K562 (cell line): ENCODE results near the gene TRMT112. TPM values are rescaled to one million over a fixed set of nuclear protein-coding genes. Genes with fewer than 3 reads are reported as not detected.

Experiments used
- CBX2 ChIP-seq: fragments of 200-600 bp; sonication (generic); IDR thresholded peaks from one replicate; pipeline ENCODE4 v1.6.1; 2012; ENCODE audit warnings: mild to moderate bottlenecking, low read length, inconsistent platforms; ENCODE audit not compliant: insufficient read depth, poor library complexity, severe bottlenecking
- CHD2 ChIP-seq: IDR thresholded peaks from 2 replicates; pipeline ENCODE4 v1.6.1; 2011; ENCODE audit warnings: low read depth, low read length
- CTCF ChIP-seq, 3 experiments: IDR thresholded peaks in 2 of 3; conservative IDR thresholded peaks in 1 of 3; 2 replicates each; pipeline ENCODE4 v1.5.1; 2011 to 2012; ENCODE audit warnings: low read length in 3 of 3, mild to moderate bottlenecking in 3 of 3, control low read depth in 2 of 3, improper control_type of control experiment in 1 of 3, inconsistent platforms in 1 of 3, low read depth in 1 of 3, mixed read lengths in 1 of 3, moderate library complexity in 1 of 3; ENCODE audit not compliant: insufficient read depth in 2 of 3
- DLX4 ChIP-seq: fragments of 250-450 bp; sonication (Bioruptor Pico); IDR thresholded peaks from 2 replicates; pipeline ENCODE4 v1.6.1; 2021; ENCODE audit warnings: mild to moderate bottlenecking
- ETS1 ChIP-seq: conservative IDR thresholded peaks from 2 replicates; pipeline ENCODE4 v1.6.1; 2011; ENCODE audit warnings: low read depth, mild to moderate bottlenecking, low read length; ENCODE audit not compliant: control insufficient read depth
- FOXK1 ChIP-seq: sonication (generic); formaldehyde crosslinking; IDR thresholded peaks from 2 replicates; pipeline ENCODE4 v1.8.0; 2022; ENCODE audit warnings: missing genetic modification reagents, mild to moderate bottlenecking, borderline replicate concordance
- HDGF ChIP-seq: fragments of 450-650 bp; IDR thresholded peaks from 2 replicates; pipeline ENCODE4 v1.6.1; 2016
- JUND ChIP-seq, 2 experiments: IDR thresholded peaks; 2 replicates in 1 of 2; 3 replicates in 1 of 2; pipeline ENCODE4 v1.6.1; 2011; ENCODE audit warnings: borderline replicate concordance in 2 of 2, low read depth in 2 of 2, low read length in 2 of 2, improper control_type of control experiment in 1 of 2, missing biosample characterization in 1 of 2, missing genetic modification characterization in 1 of 2, missing genetic modification reagents in 1 of 2
- KAT2B ChIP-seq: IDR thresholded peaks from one replicate; pipeline ENCODE4 v1.6.1; 2012; ENCODE audit warnings: low read depth, mild to moderate bottlenecking, control low read depth, inconsistent platforms, low read length, moderate library complexity
- PTRF ChIP-seq: fragments of 450-650 bp; IDR thresholded peaks from 2 replicates; pipeline ENCODE4 v1.6.1; 2016; ENCODE audit warnings: mild to moderate bottlenecking, missing genetic modification characterization, missing compliant biosample characterization
- RAD51 ChIP-seq: fragments of 450-650 bp; IDR thresholded peaks from 2 replicates; pipeline ENCODE4 v1.7.1; 2016; ENCODE audit warnings: low read depth, mild to moderate bottlenecking, borderline replicate concordance
- SLC30A9 ChIP-seq: fragments of 250-450 bp; sonication (Bioruptor Pico); IDR thresholded peaks from 2 replicates; pipeline ENCODE4 v1.8.0; 2022; ENCODE audit warnings: mild to moderate bottlenecking, moderate library complexity
- SOX6 ChIP-seq: fragments of 450-650 bp; IDR thresholded peaks from 2 replicates; pipeline ENCODE4 v1.6.1; 2014; ENCODE audit warnings: mild to moderate bottlenecking
- XRCC4 ChIP-seq: IDR thresholded peaks from one replicate; pipeline ENCODE4 v1.6.1; 2011; ENCODE audit not compliant: insufficient read depth, insufficient read length; ENCODE audit errors: extremely low read depth
- ZBTB8A ChIP-seq: fragments of 450-650 bp; IDR thresholded peaks from 2 replicates; pipeline ENCODE4 v1.6.1; 2018; ENCODE audit warnings: mild to moderate bottlenecking, moderate library complexity; ENCODE audit not compliant: partially characterized antibody
- ZNF444 ChIP-seq: fragments of 250-450 bp; sonication (Bioruptor Pico); IDR thresholded peaks from 2 replicates; pipeline ENCODE4 v1.4.0; 2020; ENCODE audit warnings: mild to moderate bottlenecking, moderate library complexity
- ZNF740 ChIP-seq, 3 experiments: fragments of 200-800 bp in 1 of 3; sonication (Bioruptor generic) in 1 of 3; sonication (generic) in 1 of 3; formaldehyde crosslinking in 1 of 3; IDR thresholded peaks; 2 replicates each; pipeline versions ENCODE4 v1.6.1 to v1.8.0; 2016 to 2022; ENCODE audit warnings: mild to moderate bottlenecking in 2 of 3, missing compliant biosample characterization in 2 of 3, missing genetic modification characterization in 2 of 3, missing genetic modification reagents in 1 of 3
- ZNF75A ChIP-seq: fragments of 450-650 bp; formaldehyde crosslinking; IDR thresholded peaks from 2 replicates; pipeline ENCODE4 v1.4.0; 2020; ENCODE audit warnings: mild to moderate bottlenecking
- ZNF830 ChIP-seq: fragments of 250-450 bp; sonication (Bioruptor Pico); IDR thresholded peaks from 2 replicates; pipeline ENCODE4 v1.5.0; 2021; ENCODE audit warnings: mild to moderate bottlenecking
- polyA plus RNA-seq, 8 experiments: library from polyadenylated mRNA; depleted of rRNA in 4 of 8; stranded (reverse) in 5 of 8; unstranded in 3 of 8; fragments of >200 nt; fragmentation: Nextera tagmentation in 2 of 8; fragmentation: Illumina TruSeq in 1 of 8; extraction: Ambion mirVana in 2 of 8; extraction: Trizol in 1 of 8; gene quantifications; 2 replicates each; pipeline versions ENCODE4 v1.2.1 to v1.2.3, GENCODE V29; 2011 to 2014; ENCODE audit warnings: inconsistent platforms in 1 of 8, missing spikeins in 1 of 8
- total RNA-seq, 7 experiments: library from RNA; depleted of rRNA in 6 of 7; stranded (reverse); fragments of >200 nt in 6 of 7; fragmentation: Illumina TruSeq in 2 of 7; extraction: Trizol in 2 of 7; gene quantifications; 2 replicates each; pipeline versions ENCODE4 v1.2.1 to v1.2.3, GENCODE V29; 2011 to 2021; ENCODE audit warnings: low replicate concordance in 1 of 7

TRMT112 gene
- total and polyA plus RNA-seq, 9 of the 15 experiments (the other 6 are each of a cell fraction or from before 2014, with no cell fraction given): 162 to 444 (median 300) TPM

- TF ChIP-seq ZBTB8A (no peak), HDGF (peak; percentile 40; the same call in 1 of the 2 replicates), CBX2 (no peak), JUND (IDR thresholded peaks at IDR 0.05; ENCODE audit: borderline replicate concordance, low read depth, low read length) (peak; percentile 27), JUND (tag; IDR thresholded peaks at IDR 0.05; ENCODE audit: borderline replicate concordance, low read depth, low read length) (no peak), FOXK1 (0 out of 2 replicates have a peak, but pooled peaks have one; percentile 61), PTRF (tag) (no peak), ETS1 (peak; percentile 74), ZNF740 (CRISPR knock-in tag; IDR thresholded peaks at IDR 0.05) (no peak), ZNF740 (tag; IDR thresholded peaks at IDR 0.05) (no peak), ZNF75A (CRISPR knock-in tag) (no peak), DLX4 (no peak), XRCC4 (no peak), SLC30A9 (CRISPR knock-in tag) (no peak), ZNF830 (CRISPR knock-in tag) (no peak), CHD2 (no peak), RAD51 (peak; percentile 33; the same call in 1 of the 2 replicates), SOX6 (peak; percentile 19; the same call in 1 of the 2 replicates), ZNF444 (CRISPR knock-in tag) (no peak), KAT2B (no peak), CTCF (IDR thresholded peaks at IDR 0.05 in 2 of 3, conservative IDR thresholded peaks at IDR 0.05 in 1 of 3; ENCODE audit: insufficient read depth in 2 of 3, low read depth in 1 of 3, low read length in 3 of 3) (peak; percentile 56 to 74 (median 67))
These were observed 11.4 kb downstream of the TRMT112 start (continued) for GRCh38 chr11:64305691-64306562.
